ENCODE data around the gene S100A11.

The S100A11 gene

GRCh38 chr1:152003846-152004442 lies 32.9 kb downstream of the S100A11 start:
- DNase-seq (ENCODE audit: low read depth in 2 of 2, low spot score in 1 of 2): no peak

- no peak for DNase-seq (ENCODE audit: low read depth in 2 of 2, low spot score in 1 of 2)
Observed at GRCh38 chr1:152002960-152003359, 33.8 kb downstream of the S100A11 start.

GRCh38 chr1:152001631-152002584 lies 34.9 kb downstream of the S100A11 start:
- peak; percentile 56 to 65 for DNase-seq (ENCODE audit: low read depth in 2 of 2, low spot score in 1 of 2)

GRCh38 chr1:152000964-152001630 lies 35.7 kb downstream of the S100A11 start:
- no peak for DNase-seq (ENCODE audit: low read depth in 2 of 2, low spot score in 1 of 2)

GRCh38 chr1:151998611-151999362 lies 38.0 kb downstream of the S100A11 start:
- no peak for DNase-seq (ENCODE audit: low read depth in 2 of 2, low spot score in 1 of 2)

- no peak for DNase-seq (ENCODE audit: low read depth in 2 of 2, low spot score in 1 of 2)
Observed at GRCh38 chr1:151997284-151997570, 39.6 kb downstream of the S100A11 start.

- no peak for DNase-seq (ENCODE audit: low read depth in 2 of 2, low spot score in 1 of 2)
Observed at GRCh38 chr1:151995774-151996173, 41.0 kb downstream of the S100A11 start.

GRCh38 chr1:151994956-151995355 lies 41.8 kb downstream of the S100A11 start:
- no peak for DNase-seq (ENCODE audit: low read depth in 2 of 2, low spot score in 1 of 2)

- peak in 1 of 2 donors; percentile 56 for DNase-seq (ENCODE audit: low read depth in 2 of 2, low spot score in 1 of 2)
Observed at GRCh38 chr1:151993734-151994496, 42.9 kb downstream of the S100A11 start, which contains the start of gene S100A10. Gene S100A10 (minus strand): TSS chr1:151993859. CDS start chr1:151986230, 7,629 bp downstream.

GRCh38 chr1:151993084-151993733 lies 43.6 kb downstream of the S100A11 start:
- no peak for DNase-seq (ENCODE audit: low read depth in 2 of 2, low spot score in 1 of 2)

- DNase-seq (ENCODE audit: low read depth in 2 of 2, low spot score in 1 of 2): peak in 1 of 2 donors; percentile 16
Observed at GRCh38 chr1:151992303-151993083, 44.3 kb downstream of the S100A11 start.

- no peak for DNase-seq (ENCODE audit: low read depth in 2 of 2, low spot score in 1 of 2)
Observed at GRCh38 chr1:151991663-151992302, 45.0 kb downstream of the S100A11 start.

- no peak for DNase-seq (ENCODE audit: low read depth in 2 of 2, low spot score in 1 of 2)
Observed at GRCh38 chr1:151990856-151991198, 46.0 kb downstream of the S100A11 start.

- no peak for DNase-seq (ENCODE audit: low read depth in 2 of 2, low spot score in 1 of 2)
Observed at GRCh38 chr1:151990058-151990855, 46.5 kb downstream of the S100A11 start.

- peak in 1 of 2 donors; percentile 28 for DNase-seq (ENCODE audit: low read depth in 2 of 2, low spot score in 1 of 2)
Observed at GRCh38 chr1:151989211-151989862, 47.5 kb downstream of the S100A11 start.

GRCh38 chr1:151988405-151988923 lies 48.3 kb downstream of the S100A11 start:
- no peak for DNase-seq (ENCODE audit: low read depth in 2 of 2, low spot score in 1 of 2)

- no peak for DNase-seq (ENCODE audit: low read depth in 2 of 2, low spot score in 1 of 2)
Observed at GRCh38 chr1:151986501-151987190, 50.2 kb downstream of the S100A11 start.

All from stimulated activated CD8-positive, alpha-beta memory T cell treated with anti-CD3 and anti-CD28 coated beads, Interleukin-4, amount 100 ng/mL, for 4 hours (primary cell).